Colonic mucosa (tissue), 4 donors: ENCODE data around the gene RNF41. TPM values are rescaled to one million over a fixed set of nuclear protein-coding genes. Genes with fewer than 3 reads are reported as not detected.

Experiments
- DNase-seq: peaks from one replicate; pipeline ENCODE4 v3.0.0-alpha.2; 2020
- H3K27ac ChIP-seq: fragments of 200-600 bp; one replicate; pipeline ENCODE4 v1.8.0; 2021
- H3K27me3 ChIP-seq: fragments of 200-600 bp; one replicate; pipeline ENCODE4 v1.8.0; 2021
- H3K36me3 ChIP-seq: fragments of 200-600 bp; one replicate; pipeline ENCODE4 v1.8.0; 2021
- H3K4me1 ChIP-seq: fragments of 200-600 bp; one replicate; pipeline ENCODE4 v1.8.0; 2021; ENCODE audit warnings: mild to moderate bottlenecking
- H3K4me3 ChIP-seq: fragments of 200-600 bp; one replicate; pipeline ENCODE4 v1.8.0; 2021
- H3K9ac ChIP-seq, 2 donors: one replicate each; pipeline ENCODE4 v1.7.0; 2013; ENCODE audit warnings: control low read depth in 2 of 2, low read depth in 2 of 2, low read length in 2 of 2
- H3K9me3 ChIP-seq: fragments of 200-600 bp; one replicate; pipeline ENCODE4 v1.8.0; 2021
- CTCF ChIP-seq: fragments of 200-600 bp; IDR thresholded peaks from one replicate; pipeline ENCODE4 v1.8.0; 2022; ENCODE audit warnings: antibody characterized with exemption, mild to moderate bottlenecking
- intact Hi-C: fragments of 100-400 bp; cut with DNase I; formaldehyde crosslinking; loops from one replicate; pipeline ENCODE4 v1.14.1; 2022
- total RNA-seq, 2 donors: library from RNA; stranded (reverse); fragmentation: NEBNext Ultra II Directional in 1 of 2; extraction: Animal tissue kit (Norgen Biotek cat#: 25700) in 1 of 2; gene quantifications; one replicate each; pipeline ENCODE4 v1.2.1, GENCODE V29; 2021
- donor health status: healthy.
- donor health status: DM: no; HTN: no; CAD: no.
- donor health status: DM: no; HTN: no; CAD: no.

Gene RNF41
- total RNA-seq, 2 donors from 2014 or later: 29.0 to 36.0 TPM

DNA sequence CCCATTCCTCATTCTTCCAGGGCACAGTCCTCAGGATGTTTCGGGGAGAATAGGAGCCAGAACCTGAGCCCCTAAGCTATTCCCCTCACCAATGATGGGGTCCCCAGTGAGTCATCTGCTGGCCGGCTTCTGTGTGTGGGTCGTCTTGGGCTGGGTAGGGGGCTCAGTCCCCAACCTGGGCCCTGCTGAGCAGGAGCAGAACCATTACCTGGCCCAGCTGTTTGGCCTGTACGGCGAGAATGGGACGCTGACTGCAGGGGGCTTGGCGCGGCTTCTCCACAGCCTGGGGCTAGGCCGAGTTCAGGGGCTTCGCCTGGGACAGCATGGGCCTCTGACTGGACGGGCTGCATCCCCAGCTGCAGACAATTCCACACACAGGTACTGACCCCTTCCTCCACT is 9.5 kb upstream of the RNF41 start:
- Histone ChIP-seq H3K9ac (peak overlapping the region; percentile 70 to 89), H3K27me3 (no peaks in the 10 kb centered on the region), H3K36me3 (no peaks in the 10 kb centered on the region), H3K4me1 (no peaks in the 10 kb centered on the region), H3K4me3 (peak overlapping the region; percentile 41), H3K9me3 (no peaks in the 10 kb centered on the region), H3K27ac (peak overlapping the region; percentile 75)
- intact Hi-C loops: no loop called here
- TF ChIP-seq CTCF: no peak
- no peak for DNase-seq

GRCh38 chr12:56230432-56231183 is 8.9 kb upstream of the RNF41 start:
- Histone ChIP-seq H3K9ac (peak overlapping the region; percentile 70 to 89), H3K27me3 (no peaks in the 10 kb centered on the region), H3K36me3 (no peaks in the 10 kb centered on the region), H3K4me1 (no peaks in the 10 kb centered on the region), H3K9me3 (no peaks in the 10 kb centered on the region), H3K4me3 (peak overlapping the region; percentile 41), H3K27ac (peak overlapping the region; percentile 75)
- intact Hi-C loops: no loop called here
- TF ChIP-seq CTCF: no peak
- peak; percentile 92 for DNase-seq

GRCh38 chr12:56229916-56230431 is 8.3 kb upstream of the RNF41 start, which contains the start of gene SLC39A5:
Gene SLC39A5 (plus strand): TSS chr12:56230051. CDS start chr12:56231275, 1,224 bp downstream.
- H3K9me3 ChIP-seq: no peaks in the 10 kb centered on the region
- peak within 1 kb of the TSS; percentile 75 for H3K27ac ChIP-seq
- no peaks in the 10 kb centered on the region for H3K27me3 ChIP-seq
- no peak for TF ChIP-seq CTCF
- peak within 1 kb of the TSS; percentile 70 to 89 for H3K9ac ChIP-seq
- no peaks in the 10 kb centered on the region for H3K36me3 ChIP-seq
- H3K4me3 ChIP-seq: peak within 1 kb of the TSS; percentile 41
- peaks cover 1% of the 10 kb centered on the region for H3K4me1 ChIP-seq
- peak; percentile 40 for DNase-seq
- intact Hi-C loops: no loop called here

DNA sequence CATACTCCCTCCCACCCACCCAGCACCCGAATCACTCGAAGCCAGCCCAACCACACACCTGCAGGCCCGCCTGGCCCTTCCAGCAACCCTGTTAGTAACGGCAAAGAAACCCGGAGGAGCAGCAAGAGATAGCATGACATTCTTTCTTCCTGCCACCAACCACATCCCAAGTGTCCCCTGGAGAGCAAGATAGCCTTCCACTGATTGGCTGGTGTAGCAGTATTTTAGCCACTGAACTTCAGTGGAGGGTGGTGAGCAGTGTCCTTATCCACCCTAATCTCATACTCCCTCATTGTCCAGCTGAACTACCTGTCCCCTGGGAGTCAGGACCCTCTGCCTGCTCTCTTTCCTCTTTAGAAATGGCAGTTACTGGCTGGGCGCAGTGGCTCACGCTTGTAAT is 7.4 kb upstream of the RNF41 start:
- no peak overlapping the region for H3K4me3 ChIP-seq
- no peak for TF ChIP-seq CTCF
- no peaks in the 10 kb centered on the region for H3K27me3 ChIP-seq
- H3K9ac ChIP-seq: no peak overlapping the region
- no peaks in the 10 kb centered on the region for H3K9me3 ChIP-seq
- intact Hi-C loops: no loop called here
- H3K36me3 ChIP-seq: no peaks in the 10 kb centered on the region
- peaks cover 7% of the 10 kb centered on the region for H3K4me1 ChIP-seq
- H3K27ac ChIP-seq: no peak overlapping the region
- no peak for DNase-seq

- peak overlapping the region; percentile 73 to 88 for H3K9ac ChIP-seq
- peaks cover 20% of the 10 kb centered on the region for H3K4me1 ChIP-seq
These were observed 3.2 kb upstream of the RNF41 start for GRCh38 chr12:56224954-56225353.

More at GRCh38 chr12:56224954-56225353, 3.2 kb upstream of the RNF41 start:
- no peak overlapping the region for H3K27ac ChIP-seq
- peak overlapping the region; percentile 70 for H3K4me3 ChIP-seq
- no peaks in the 10 kb centered on the region for H3K36me3 ChIP-seq
- H3K27me3 ChIP-seq: no peaks in the 10 kb centered on the region
- intact Hi-C loops: loop anchor here (5.0 kb wide), 1 partner anchor 32 kb away; the partner anchor contains the start of gene ANKRD52
- H3K9me3 ChIP-seq: no peaks in the 10 kb centered on the region
- DNase-seq: no peak
- no peak for TF ChIP-seq CTCF
